Measurements from ENCODE around the gene AGAP1.

DNA sequence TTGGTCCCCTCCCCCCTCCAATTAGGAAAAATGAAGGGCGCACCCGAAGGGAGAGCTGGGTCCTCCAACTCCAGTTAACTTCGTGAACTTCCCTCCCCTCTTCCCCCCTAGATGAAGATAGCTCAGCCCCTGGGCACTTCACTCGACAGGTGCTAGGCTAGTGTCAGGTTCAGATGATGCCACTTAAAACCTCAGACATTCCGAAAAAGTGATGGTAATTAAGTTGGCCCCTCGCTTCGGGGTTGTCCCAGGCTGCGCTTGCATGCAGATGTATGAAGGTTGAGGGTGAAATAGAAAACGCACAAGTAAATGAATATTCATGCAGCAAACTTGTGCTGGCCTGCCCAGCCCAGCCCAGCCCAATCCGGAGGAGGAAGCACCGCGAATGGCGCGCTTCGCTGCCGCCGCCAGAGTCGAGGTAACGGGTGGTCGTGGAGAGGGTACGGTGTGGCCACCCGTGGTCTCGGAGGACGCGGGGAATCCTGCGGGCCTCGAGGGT is 677.4 kb downstream of the AGAP1 start:
- no peak for TF ChIP-seq POLR2A (IDR thresholded peaks at IDR 0.05)
- TF ChIP-seq CTCF (IDR thresholded peaks at IDR 0.05): no peak

All from uterus (tissue), 2 donors.